ENCODE data around the gene OLA1. TPM values are rescaled to one million over a fixed set of nuclear protein-coding genes. Genes with fewer than 3 reads are reported as not detected.

OLA1 gene
- total and polyA plus RNA-seq, 9 of the 15 experiments (the other 6 are each of a cell fraction or from before 2014, with no cell fraction given): 208 to 353 (median 225) TPM

DNA sequence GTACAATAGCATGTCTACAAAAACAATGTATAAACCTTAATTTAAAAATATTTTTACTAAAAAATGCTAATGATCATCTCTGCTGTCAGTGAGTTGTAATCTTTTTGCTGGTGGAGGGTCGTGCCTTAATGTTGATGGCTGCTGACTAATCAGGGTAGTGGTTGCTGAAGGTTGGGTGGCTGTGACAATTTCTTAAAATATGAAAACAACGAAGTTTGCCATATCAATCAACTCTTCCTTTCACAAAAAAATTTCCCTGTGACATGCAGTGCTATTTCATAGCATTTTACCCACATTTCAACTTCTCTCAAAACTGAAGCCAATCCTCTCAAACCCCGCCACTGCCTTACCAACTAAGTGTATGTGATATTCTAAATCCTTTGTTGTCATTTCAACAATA, 112.4 kb downstream of the OLA1 start:
- H3K79me2 ChIP-seq (ENCODE audit: control insufficient read depth, insufficient read depth, low read length): no peaks in the 10 kb centered on the region
- H3K36me3 ChIP-seq (ENCODE audit: control insufficient read depth, insufficient read depth, low read length): peaks cover 45% of the 10 kb centered on the region
- H3K9me1 ChIP-seq (ENCODE audit: control insufficient read depth, insufficient read depth, low read length): no peaks in the 10 kb centered on the region
- in situ Hi-C loops (cut with MboI): no loop called here
- DNase-seq (ENCODE audit: extremely low read depth in 1 of 4, low spot score in 3 of 4) (no peak), ATAC-seq (no peak), FAIRE-seq (no peak)
- H3K4me2 ChIP-seq (ENCODE audit: insufficient read depth, low read length): no peak overlapping the region
- H3K27me3 ChIP-seq (ENCODE audit: control insufficient read depth in 2 of 2, insufficient read depth in 2 of 2, low read length in 2 of 2): no peaks in the 10 kb centered on the region
- H3K9ac ChIP-seq (ENCODE audit: insufficient read depth in 1 of 2, low read depth in 2 of 2, low read length in 2 of 2): no peak overlapping the region
- H3K4me1 ChIP-seq (replicated peaks in 1 of 2; ENCODE audit: control insufficient read depth in 2 of 2, insufficient read depth in 2 of 2, low read length in 2 of 2): no peaks in the 10 kb centered on the region
- ChIA-PET CTCF (ENCODE audit: low intra/inter-chr PET ratio) (no interaction called here), POLR2A (no interaction called here)
- no peaks in the 10 kb centered on the region for H4K20me1 ChIP-seq (replicated peaks; ENCODE audit: control insufficient read depth, insufficient read depth, low read length)
- no peak overlapping the region for H3K27ac ChIP-seq (ENCODE audit: extremely low read depth, low read depth, low read length)
- no peaks in the 10 kb centered on the region for H3K9me3 ChIP-seq (replicated peaks; ENCODE audit: control insufficient read depth, insufficient read depth, low read depth, low read length)
- H2AFZ ChIP-seq (ENCODE audit: low read depth, low read length): no peak overlapping the region
- intact Hi-C loops (cut with micrococcal nuclease): loop anchor here (5.0 kb wide), 1 partner anchor 206 kb away; no protein-coding TSS in a partner anchor
- WGBS (ENCODE audit: insufficient coverage, low coverage, missing lambda C conversion rate): 77% methylated on average over 3 of the region's 3 CpGs
- no peak overlapping the region for H3K4me3 ChIP-seq
- TF ChIP-seq, protein P1, sequence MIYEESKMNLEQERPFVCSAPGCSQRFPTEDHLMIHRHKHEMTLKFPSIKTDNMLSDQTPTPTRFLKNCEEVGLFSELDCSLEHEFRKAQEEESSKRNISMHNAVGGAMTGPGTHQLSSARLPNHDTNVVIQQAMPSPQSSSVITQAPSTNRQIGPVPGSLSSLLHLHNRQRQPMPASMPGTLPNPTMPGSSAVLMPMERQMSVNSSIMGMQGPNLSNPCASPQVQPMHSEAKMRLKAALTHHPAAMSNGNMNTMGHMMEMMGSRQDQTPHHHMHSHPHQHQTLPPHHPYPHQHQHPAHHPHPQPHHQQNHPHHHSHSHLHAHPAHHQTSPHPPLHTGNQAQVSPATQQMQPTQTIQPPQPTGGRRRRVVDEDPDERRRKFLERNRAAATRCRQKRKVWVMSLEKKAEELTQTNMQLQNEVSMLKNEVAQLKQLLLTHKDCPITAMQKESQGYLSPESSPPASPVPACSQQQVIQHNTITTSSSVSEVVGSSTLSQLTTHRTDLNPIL (CRISPR knock-in tag; IDR thresholded peaks at IDR 0.05): no peak
- TF ChIP-seq SRSF3 (IDR thresholded peaks at IDR 0.05; ENCODE audit: insufficient read depth, low read length) (no peak), MIER1 (IDR thresholded peaks at IDR 0.05; ENCODE audit: low read depth) (no peak), PCBP1 (IDR thresholded peaks at IDR 0.05; ENCODE audit: low read depth, low read length, poor library complexity, severe bottlenecking) (no peak), CBFB (CRISPR knock-in tag; IDR thresholded peaks at IDR 0.05) (no peak), HMG20A (CRISPR knock-in tag; conservative IDR thresholded peaks at IDR 0.05) (no peak), MBD2 (IDR thresholded peaks at IDR 0.05; ENCODE audit: borderline replicate concordance, low read depth) (no peak), MITF (IDR thresholded peaks at IDR 0.05) (no peak), ZNF644 (tag; IDR thresholded peaks at IDR 0.05; ENCODE audit: low read depth) (no peak), ZC3H8 (IDR thresholded peaks at IDR 0.05) (no peak), HMGN3 (IDR thresholded peaks at IDR 0.05; ENCODE audit: borderline replicate concordance, extremely low read depth, insufficient read length, low read depth, low read length) (no peak), MYC (IDR thresholded peaks at IDR 0.05; ENCODE audit: low read depth, low read length) (no peak), MYC (CRISPR knock-in tag; IDR thresholded peaks at IDR 0.05; ENCODE audit: borderline replicate concordance, low read depth) (no peak)
- BruUV-seq (replicated peaks): no TSS peak

All from K562 (cell line).